ENCODE measurements around the gene SV2B.

DNA sequence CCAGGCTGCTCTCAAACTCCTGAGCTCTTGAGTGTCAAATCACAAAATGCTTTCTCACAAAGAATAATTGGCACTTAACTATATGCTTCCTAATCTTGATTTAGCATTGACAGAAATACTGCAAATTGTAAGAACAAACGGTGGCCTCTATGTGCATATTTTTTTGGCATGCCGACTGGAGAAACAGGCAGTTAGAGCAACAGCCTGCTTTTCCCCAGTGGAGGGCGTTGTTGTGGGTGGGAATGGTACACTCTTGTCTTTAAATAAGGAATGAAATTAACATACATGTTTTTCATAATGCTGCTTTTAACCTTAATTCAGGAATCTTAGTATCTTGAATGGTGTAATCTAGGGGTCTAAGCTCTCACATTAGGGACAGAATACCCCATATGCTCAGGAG lies 31.1 kb upstream of the SV2B start:
- TF ChIP-seq, protein P1, sequence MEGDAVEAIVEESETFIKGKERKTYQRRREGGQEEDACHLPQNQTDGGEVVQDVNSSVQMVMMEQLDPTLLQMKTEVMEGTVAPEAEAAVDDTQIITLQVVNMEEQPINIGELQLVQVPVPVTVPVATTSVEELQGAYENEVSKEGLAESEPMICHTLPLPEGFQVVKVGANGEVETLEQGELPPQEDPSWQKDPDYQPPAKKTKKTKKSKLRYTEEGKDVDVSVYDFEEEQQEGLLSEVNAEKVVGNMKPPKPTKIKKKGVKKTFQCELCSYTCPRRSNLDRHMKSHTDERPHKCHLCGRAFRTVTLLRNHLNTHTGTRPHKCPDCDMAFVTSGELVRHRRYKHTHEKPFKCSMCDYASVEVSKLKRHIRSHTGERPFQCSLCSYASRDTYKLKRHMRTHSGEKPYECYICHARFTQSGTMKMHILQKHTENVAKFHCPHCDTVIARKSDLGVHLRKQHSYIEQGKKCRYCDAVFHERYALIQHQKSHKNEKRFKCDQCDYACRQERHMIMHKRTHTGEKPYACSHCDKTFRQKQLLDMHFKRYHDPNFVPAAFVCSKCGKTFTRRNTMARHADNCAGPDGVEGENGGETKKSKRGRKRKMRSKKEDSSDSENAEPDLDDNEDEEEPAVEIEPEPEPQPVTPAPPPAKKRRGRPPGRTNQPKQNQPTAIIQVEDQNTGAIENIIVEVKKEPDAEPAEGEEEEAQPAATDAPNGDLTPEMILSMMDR (conservative IDR thresholded peaks at IDR 0.05 in 1 of 2, IDR thresholded peaks at IDR 0.05 in 1 of 2; ENCODE audit: low read depth in 1 of 2, low read length in 2 of 2), result no peak
- TF ChIP-seq EZH2 (IDR thresholded peaks at IDR 0.05; ENCODE audit: low read length, missing control alignments), result no peak
